Right renal pelvis (tissue), 4 donors: ENCODE results near the gene GIT1. TPM values are rescaled to one million over a fixed set of nuclear protein-coding genes. Genes with fewer than 3 reads are reported as not detected.

Experiments
- DNase-seq, 4 donors: peaks; one replicate each; pipeline ENCODE4 v3.0.0-alpha.2; 2013; ENCODE audit warnings: low read depth in 4 of 4, low spot score in 3 of 4, missing footprints in 1 of 4
- polyA plus RNA-seq, 4 donors: library from polyadenylated mRNA; unstranded; fragments of 120-200 nt; gene quantifications; one replicate each; pipeline ENCODE4 v1.2.1, GENCODE V29; 2013; ENCODE audit not compliant: insufficient read length in 4 of 4

The GIT1 gene
- polyA plus RNA-seq, 4 donors: 42.0 to 49.8 (median 45.6) TPM

DNA sequence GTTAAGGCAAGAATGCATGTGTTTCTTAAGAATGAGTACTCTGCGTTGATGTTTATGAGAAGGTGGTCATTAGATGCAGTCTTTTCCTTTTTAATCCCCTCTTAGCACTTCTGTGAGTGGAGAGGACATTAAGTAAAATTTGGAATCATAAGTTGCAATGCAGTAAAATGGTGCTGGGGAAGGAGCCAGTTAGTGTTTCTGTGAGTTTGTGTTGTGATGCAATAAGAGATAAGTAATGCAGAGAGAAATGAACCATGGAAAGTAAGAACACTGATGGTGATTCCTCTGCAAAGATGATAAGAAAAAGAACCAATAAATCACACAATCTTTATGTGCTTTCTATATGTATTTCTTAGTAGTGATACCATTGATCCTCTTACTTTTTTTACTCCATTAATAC lies 42.6 kb downstream of the GIT1 start:
- DNase-seq: no peak

DNA sequence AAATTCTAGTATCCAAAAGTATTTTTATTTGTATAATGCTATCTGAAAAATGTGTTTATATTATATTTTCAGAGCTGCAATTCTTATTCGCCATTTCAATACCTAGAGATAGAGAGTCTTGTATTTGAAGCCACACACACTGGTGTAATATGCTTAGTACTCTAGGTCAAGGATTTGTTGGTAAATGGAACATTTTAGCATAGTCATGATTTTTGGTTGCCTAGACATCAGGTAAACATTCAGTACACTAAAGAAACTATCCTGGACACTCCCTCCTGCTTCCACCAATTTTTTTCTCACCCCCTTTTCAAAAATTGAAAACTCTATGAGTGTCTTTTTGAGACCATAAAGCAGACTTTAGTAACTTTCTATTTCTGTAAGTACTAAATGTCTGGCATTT lies 43.4 kb downstream of the GIT1 start:
- no peak for DNase-seq

DNA sequence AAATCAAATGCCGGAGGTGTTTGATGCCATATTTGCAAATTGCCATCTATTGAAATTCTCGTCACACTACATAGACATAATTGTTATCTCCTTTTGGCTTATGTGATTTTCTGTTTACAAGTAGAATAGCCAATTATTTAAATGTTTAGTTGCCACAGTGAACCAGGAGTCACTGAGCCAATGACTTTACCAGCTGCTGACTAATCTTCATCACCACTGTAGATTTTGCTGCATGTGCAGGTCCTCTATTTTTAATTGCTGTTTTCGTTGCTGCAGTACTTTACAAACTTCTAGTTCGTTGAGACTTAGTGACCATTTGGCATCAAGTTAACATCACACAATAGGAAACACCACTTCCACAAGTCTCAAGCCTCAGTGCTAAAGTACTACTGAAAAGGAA lies 45.4 kb downstream of the GIT1 start:
- DNase-seq: no peak

DNA sequence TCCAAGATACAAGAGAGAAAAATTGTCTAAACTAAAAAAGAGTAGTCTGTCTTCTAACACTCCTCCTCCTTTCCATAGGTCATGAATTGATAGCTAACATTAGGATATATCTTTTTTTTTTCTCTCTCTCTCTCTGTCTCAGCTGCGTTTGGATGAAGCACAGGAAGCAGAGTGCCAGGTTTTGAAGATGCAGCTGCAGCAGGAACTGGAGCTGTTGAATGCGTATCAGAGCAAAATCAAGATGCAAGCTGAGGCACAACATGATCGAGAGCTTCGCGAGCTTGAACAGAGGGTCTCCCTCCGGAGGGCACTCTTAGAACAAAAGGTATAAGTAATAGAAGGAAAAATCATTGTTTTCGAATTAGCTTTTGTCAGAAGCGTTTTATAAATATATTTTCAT lies 55.5 kb downstream of the GIT1 start:
- DNase-seq: no peak

DNA sequence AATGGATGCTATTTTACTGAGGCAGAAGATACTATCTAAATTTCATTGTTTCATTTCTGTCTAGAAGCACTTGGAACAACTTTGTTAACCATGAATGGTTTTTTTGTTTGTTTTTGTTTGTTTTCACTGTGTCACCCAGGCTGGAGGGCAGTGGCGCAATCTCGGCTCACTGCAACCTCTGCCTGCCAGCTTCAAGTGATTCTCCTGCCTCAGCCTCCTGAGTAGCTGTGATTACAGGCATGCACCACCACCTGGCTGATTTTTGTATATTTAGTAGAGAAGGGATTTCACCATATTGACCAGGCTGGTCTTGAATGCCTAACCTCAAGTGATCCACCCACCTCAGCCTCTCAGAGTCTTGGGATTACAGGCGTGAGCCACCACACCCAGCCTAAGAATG lies 63.1 kb downstream of the GIT1 start:
- no peak for DNase-seq

DNA sequence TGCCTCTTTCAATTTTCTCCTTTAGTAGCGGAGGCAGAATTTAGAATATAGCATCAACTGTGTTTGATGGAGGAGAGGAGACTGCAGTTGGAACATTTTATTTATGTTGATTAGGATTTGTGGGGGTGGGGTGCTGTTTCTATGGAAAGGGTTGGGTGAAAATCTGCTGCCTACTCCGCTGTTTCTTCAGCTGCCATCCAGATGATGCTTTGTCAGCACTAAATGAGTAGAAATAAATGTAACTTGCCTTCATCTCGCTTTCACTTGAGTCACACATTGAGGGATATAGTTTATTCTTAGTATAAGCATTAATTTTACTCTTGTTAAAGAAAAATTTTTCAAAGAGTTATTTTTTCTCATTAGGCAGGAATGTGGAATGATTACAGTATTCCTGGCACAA lies 64.8 kb downstream of the GIT1 start:
- DNase-seq: no peak

Other genes with a start within 250 kb of the GIT1 start
- gene TAOK1, start 199.3 kb downstream of the GIT1 start, polyA plus RNA-seq: 10 to 100 TPM; 43.9 to 48.7 (median 48.1) TPM
- 1 to 10 TPM; 7.0 to 7.6 (median 7.6) TPM for gene ABHD15, start 22.6 kb downstream of the GIT1 start, polyA plus RNA-seq
- 10 to 100 TPM; 30.8 to 50.8 (median 31.4) TPM for gene TP53I13, start 20.9 kb downstream of the GIT1 start, polyA plus RNA-seq
- 10 to 100 TPM in 1 of 4 donors, 1 to 10 TPM in 3; 7.5 to 13.4 (median 9.3) TPM for gene ANKRD13B, start 3.5 kb upstream of the GIT1 start, polyA plus RNA-seq
- gene CORO6, start 33.3 kb upstream of the GIT1 start, polyA plus RNA-seq: 1 to 10 TPM; 1.8 to 3.5 (median 3.1) TPM